GM10266 (cell line): Measurements from ENCODE around the gene HOXB7.

ENCODE experiments used
- DNase-seq: peaks from one replicate; pipeline ENCODE4 v3.0.0; 2012; ENCODE audit errors: extremely low spot score
- CTCF ChIP-seq: IDR thresholded peaks from 2 replicates; pipeline ENCODE4 v1.5.1; 2012; ENCODE audit warnings: mild to moderate bottlenecking, low read depth; ENCODE audit not compliant: control insufficient read depth, insufficient read depth; ENCODE audit errors: missing control alignments

Gene HOXB7

GRCh38 chr17:48610282-48611211 is at the start of gene HOXB7:
HOXB7 (minus strand) TSS chr17:48611017; CDS start chr17:48610918, 99 bp downstream.
- no peak for TF ChIP-seq CTCF
- DNase-seq, result peak; percentile 89

GRCh38 chr17:48655913-48656312 is 45.1 kb upstream of the HOXB7 start:
- DNase-seq, result no peak
- no peak for TF ChIP-seq CTCF

- no peak for TF ChIP-seq CTCF
- no peak for DNase-seq
These were observed 38.9 kb upstream of the HOXB7 start for GRCh38 chr17:48649741-48650140.

- no peak for TF ChIP-seq CTCF
- no peak for DNase-seq
These were observed 37.1 kb upstream of the HOXB7 start for GRCh38 chr17:48647963-48648245.

GRCh38 chr17:48647103-48647962 is 36.5 kb upstream of the HOXB7 start:
- TF ChIP-seq CTCF, result no peak
- peak; percentile 45 for DNase-seq

GRCh38 chr17:48646183-48647102 is 35.6 kb upstream of the HOXB7 start:
- no peak for TF ChIP-seq CTCF
- peak; percentile 40 for DNase-seq
